Retinal pigment epithelial cell (primary cell): ENCODE data around the gene STAB2.

Experiments used
- DNase-seq: peaks from one replicate; pipeline ENCODE4 v3.0.0-alpha.2; 2010; ENCODE audit warnings: low read depth
- H3K4me3 ChIP-seq: 2 replicates; pipeline ENCODE4 v1.5.1; 2011; ENCODE audit warnings: mild to moderate bottlenecking, low read length, control low read depth, moderate library complexity
- TF ChIP-seq, protein P1 (sequence below): conservative IDR thresholded peaks from 2 replicates; pipeline ENCODE4 v1.5.1; 2011; ENCODE audit warnings: low read depth, low read length, control low read depth, inconsistent platforms

STAB2 gene

DNA sequence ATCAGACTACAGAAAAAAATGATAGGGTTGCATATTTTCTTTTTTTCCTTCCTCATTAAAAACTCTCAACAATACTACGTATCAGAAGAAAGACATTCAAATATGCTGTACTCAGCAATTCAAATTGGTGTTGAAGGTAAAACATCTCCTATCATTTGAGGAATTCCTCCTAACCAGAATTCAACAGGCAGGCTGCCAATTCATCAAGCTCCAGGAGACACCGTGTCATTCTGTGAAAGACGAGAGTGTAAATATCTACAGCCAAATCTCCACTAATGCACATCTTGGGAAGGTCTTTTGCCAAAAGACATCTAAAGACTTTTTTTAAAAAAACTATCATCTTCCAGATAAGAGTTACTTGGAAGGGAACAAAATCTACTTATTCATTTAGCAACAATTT lies 227.4 kb downstream of the STAB2 start:
- DNase-seq = no peak
- no peak overlapping the region for H3K4me3 ChIP-seq
- TF ChIP-seq, protein P1, sequence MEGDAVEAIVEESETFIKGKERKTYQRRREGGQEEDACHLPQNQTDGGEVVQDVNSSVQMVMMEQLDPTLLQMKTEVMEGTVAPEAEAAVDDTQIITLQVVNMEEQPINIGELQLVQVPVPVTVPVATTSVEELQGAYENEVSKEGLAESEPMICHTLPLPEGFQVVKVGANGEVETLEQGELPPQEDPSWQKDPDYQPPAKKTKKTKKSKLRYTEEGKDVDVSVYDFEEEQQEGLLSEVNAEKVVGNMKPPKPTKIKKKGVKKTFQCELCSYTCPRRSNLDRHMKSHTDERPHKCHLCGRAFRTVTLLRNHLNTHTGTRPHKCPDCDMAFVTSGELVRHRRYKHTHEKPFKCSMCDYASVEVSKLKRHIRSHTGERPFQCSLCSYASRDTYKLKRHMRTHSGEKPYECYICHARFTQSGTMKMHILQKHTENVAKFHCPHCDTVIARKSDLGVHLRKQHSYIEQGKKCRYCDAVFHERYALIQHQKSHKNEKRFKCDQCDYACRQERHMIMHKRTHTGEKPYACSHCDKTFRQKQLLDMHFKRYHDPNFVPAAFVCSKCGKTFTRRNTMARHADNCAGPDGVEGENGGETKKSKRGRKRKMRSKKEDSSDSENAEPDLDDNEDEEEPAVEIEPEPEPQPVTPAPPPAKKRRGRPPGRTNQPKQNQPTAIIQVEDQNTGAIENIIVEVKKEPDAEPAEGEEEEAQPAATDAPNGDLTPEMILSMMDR = no peak
